AML-193 (cell line): Measurements from ENCODE around the gene ETV6.
A peak's percentile ranks its signal among the peaks of the same experiment; 100 is the strongest.

Source experiments
- DNase-seq, 2 experiments: peaks; one replicate each; lab custom pipeline; 2025; lab: John Stamatoyannopoulos, UW

The ETV6 gene

DNA sequence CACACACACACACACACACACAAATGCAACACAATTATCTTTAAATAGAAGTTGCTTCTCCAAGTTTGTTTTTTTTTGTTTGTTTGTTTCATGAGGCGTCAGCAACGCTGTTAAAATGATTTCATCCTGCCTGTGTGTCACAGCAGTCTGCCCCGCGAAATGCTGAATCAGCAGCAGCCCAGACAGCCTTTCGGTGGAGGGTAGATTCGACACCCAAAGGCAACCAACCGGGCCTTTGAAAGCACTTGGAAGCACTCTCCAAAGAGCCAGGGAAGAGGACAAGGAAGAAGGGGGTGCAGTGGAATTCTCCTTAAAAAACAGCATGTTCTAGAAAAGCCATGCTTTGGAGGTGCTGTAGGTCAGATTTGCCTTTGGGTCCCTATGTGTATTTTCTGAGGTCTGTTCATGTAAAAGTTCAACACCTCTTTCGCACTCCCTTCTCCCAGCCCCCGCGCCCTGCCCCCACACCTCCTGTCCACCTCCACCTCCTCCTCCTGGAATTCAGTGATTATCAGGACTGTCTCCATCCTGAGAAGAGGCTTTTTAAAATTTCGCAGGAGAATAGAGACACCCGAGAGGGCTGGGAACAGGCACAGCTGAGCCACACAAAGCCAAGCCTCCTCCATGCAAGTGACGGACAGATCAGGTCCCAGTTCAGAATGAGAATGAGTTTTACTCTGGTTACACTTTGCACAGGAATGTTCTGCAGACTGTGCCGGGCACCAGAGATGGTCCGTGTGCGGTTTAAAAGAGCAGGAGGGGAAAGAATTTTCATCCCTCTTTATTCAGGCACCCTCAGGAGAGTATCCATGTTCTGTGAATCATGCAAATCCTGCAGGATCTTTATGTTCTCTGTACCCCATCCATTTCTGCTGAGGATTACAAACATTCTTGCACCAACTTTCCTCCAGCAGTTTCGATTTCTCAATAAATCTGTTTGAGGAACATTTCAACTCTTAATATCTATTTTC lies 177.9 kb downstream of the ETV6 start:
- DNase-seq, result no peak

DNA sequence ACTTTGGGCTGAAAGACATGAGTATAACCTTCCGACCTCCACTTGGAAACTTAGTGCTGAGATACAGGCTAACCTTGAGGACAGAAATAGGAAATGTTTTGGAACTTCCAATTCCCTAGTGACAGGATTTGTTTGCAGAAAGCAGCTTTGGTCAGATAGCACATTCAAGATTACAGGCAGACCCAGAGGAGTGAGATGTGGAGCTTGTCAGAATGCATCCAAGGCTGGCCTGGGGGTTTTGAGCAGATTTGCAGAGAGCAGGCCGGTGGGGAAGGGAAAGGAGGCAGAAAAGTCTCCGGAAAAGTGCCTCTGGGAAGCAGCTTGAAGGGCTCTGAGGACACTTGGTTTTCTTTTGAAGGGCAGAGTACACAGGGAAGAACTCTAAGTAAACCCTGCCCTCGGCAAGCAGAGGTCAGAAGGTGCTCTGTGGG lies 180.3 kb downstream of the ETV6 start:
- no peak for DNase-seq

DNA sequence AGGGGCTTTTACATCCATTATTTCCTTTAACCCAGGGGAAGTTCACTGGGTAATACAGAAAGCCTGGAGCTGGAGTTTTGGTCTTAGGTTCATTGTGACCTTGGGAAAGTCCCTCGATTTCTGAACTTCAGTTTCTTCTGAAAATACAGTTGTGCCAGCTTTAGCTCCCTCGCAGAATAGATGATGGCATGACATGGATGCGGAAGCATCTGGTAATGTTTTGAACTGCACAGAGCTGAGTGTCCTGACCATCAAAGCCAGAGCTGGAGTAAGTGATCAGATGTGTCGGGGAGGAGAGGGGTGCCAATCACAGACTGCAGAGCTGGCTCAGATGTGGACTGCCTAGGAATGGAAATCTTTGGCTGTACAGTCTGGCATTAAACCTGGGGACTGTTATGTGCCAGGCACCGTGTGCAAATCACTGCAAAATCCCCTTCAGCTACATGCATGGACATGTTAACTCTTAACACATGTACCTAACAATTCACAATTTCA lies 180.9 kb downstream of the ETV6 start:
- DNase-seq, result no peak

DNA sequence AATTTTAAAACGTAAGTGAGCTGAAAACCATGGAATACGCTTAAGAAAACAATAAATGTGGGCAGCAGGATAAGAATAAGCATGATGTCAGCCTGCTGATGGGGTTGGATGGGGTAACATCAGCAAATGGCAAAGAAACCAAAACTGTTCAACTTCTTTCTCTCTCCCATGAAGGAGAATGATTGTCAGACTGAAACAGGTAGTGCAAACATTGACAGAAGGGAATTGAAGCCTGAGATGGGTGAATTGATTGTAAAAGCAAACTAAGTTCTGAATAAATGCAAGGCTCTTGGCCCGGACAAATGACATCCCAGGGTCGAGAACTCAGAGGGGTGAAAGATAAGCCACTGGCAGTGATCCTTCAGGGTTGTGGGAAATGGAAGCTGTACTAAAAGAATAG lies 182.6 kb downstream of the ETV6 start:
- no peak for DNase-seq

DNA sequence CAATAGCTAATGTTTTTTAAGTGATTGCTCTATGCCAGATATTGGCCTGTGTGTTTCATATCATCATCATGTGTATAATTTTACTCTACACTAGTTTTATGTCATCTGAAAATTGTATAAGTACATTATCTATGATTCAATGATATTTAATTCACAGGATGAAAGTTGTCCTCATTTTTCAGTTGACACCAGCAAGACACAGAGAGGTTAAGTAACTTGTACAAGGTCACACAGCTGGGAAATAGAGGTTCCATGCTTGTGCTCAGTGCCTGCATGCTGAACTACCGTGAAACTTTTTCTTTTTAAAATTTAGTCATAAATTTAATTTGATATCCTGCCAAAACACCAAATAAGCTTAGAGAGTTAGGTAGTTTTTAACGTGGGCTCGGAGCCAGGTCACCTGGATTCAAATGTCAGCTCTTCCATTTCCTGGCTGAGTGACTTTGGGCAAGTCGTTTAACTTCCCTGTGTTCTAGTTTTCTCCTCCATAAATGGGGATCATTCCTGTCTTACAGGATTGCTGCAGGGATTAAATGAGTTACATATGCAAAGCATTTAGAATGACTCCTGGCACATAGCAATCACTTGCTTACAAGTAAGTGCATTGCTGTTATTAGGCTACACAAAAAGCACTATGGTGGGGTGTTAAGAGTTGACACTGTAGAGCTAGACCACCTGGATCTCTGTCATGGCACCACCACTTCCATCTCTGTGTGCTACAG lies 183.9 kb downstream of the ETV6 start:
- no peak for DNase-seq

DNA sequence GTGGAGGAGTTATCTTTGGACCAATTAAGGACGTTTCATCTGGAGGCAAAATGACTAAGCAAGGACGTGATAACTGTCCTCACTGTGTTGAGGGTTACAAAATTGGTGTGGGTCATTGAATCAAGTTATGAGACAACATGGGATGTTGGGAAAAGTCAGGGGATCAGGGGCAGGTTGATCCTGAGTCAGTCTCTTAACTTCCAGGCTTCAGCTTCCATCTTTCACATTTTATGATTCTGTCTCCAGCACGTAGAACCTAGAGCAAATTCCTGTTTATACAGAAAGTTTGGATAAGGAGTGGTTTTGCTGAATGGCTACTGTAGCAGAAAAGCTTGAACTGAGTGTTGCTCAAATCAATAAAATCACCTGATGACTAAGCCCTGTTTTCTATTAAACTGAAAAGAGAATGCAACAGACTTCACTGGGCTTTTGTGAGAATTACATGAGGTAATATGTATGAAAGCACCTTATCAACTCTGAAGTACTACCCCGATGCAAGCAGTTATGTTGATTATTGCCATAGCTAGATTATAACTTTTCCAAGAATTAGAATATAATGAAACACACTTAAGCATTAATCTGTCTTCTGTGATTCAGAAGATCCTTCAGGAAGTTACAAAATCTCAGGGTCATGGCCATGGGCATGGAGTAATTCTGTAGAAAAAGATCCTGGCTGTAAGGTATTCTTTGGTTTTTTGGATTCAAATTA lies 184.8 kb downstream of the ETV6 start:
- DNase-seq, result no peak

DNA sequence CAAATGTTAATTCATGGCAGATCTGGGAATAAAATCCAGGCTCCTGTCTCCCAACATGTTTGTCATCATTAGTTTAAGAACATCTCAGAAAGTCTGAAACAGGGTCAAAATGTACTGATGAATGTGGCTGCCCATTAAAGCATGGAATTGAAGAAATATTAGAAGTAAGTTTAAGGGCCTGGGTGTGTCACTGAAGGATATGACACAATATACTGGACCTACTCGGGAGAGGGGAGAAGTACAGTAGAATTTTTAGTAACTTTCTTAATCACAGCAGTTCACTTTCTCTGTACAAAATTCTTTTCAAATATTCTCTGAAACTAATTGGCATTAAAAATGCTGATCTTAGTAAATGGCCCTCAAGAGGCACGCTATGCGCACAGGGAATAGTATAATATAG lies 185.5 kb downstream of the ETV6 start:
- no peak for DNase-seq

DNA sequence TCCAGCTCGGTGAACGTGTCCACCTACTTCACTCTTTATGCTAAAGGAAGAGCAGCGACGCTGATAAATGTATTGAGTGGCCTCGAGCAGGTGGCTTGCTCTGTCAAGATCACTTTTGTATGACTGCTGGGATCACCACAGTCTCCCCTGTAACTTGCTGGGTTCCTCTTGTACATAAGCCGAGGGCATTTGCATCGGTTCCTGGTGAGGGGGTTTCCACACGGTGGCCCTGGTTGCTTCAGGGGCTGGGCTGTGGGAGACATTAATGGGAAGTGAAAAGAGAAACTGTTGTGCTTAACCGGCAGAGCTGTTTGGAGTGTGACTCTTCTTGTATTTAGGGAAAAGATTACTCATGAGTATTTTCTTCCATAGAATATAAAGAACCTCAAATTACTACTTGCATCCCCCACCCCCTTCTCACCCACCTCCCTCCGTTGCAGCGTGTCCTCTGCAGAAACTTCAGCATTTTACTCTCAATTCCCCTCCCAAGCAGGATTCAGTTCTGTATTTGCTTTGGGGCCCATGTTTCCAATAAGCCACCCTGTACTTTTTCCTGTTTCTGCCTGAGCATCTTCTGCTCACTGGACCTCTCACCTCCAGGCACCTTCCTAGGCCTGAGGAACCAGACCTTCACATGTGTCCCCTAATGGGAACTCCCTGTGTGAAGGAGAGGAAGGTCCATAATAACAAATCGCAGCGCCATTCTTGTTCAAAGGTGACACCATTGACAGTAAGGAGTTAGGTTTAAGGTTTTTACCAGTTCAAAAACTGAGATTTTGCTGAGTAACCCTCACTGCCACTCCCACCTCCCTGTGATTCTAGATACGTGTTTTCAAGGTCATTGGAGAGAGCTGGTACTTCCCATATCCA lies 187.0 kb downstream of the ETV6 start:
- DNase-seq, result no peak

DNA sequence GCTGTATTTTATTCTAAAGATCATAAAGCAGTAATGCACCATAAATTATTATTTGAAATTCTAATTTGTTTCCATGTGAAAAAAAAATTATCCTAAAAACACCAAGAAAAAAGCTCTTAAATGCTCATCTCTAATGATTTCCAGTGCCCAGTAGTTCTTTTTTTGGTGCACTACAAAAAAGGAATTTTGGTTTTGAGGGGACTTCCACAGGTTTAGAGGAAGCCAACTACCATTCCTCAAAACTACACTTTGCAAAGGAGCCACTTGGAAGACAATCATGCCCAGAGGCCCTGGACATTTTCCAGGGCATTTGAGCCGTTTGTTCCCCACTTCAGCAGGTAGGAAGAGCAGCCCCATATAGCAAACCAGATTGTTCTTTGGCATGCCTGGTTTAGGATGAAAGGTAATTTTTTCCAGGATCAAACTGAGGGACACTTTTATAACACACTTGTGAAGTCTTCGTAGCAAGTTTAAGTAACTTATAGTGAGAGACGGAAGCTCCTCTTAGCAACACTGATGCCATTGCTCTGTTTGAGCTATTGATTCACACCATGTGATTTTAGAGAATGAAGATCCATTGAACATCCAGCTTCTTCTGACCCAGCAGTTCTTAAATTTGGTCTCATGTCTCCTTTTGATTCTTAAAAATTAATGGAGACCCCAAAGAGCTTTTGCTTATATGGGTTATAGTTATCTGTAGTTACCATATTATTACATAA lies 187.9 kb downstream of the ETV6 start:
- DNase-seq, result no peak

DNA sequence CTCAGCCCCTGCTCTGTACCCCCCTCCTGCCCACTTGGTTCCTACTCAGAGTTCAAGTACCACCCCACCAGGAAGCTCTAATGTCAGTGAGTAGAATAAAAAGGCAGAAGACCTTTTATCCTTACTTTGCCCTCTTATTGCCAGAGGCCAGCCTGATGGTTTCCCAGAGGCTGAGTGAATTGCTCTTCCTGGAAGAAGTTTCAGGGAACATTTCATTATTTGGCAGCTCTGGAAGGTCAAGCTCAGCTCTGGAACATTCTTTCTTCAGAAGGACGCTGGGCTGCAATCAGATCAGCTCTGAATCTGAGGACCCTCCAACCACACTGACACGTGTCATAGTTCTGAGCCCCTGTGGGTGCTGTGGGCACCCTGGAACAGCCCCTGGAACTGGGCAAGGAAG lies 188.9 kb downstream of the ETV6 start:
- DNase-seq, result no peak

DNA sequence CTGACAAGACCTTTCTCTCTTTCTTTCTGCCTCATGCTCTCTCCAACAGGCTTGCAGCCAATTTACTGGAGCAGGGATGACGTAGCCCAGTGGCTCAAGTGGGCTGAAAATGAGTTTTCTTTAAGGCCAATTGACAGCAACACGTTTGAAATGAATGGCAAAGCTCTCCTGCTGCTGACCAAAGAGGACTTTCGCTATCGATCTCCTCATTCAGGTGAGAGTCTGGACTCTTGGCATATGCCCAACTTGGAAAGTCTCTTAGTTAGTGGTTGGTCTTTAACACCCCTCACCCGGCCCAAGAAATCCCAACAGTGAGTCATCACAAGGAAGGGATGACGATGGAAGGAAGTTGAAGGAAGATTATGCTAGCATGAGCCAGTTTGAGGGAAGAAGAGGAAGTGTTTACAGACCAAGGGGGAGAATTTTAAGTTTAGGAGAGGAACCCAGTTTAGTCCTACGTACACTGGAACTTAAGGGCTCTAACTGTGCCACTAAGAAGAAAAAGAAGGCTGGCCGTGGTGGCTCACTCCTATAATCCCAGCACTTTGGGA lies 189.7 kb downstream of the ETV6 start:
- no peak for DNase-seq

DNA sequence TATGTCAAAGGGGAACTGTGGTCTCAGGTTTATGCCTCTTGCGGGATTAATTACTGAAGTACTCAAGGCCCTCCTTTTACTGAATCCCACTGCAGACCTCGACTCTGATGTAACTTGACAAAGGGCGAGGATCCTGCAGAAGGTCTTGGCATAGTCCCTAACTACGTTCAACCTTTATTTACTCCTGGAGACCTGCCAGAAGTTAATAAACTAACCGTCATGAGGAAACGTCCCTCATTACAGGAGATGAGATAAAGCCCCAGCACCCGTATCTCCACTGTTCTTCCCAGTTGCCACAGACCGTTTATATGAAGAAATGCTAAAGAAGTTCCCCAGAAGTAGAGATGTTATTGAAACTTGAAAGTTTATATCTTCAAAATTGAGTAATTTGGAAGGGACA lies 190.9 kb downstream of the ETV6 start:
- DNase-seq, result no peak

DNA sequence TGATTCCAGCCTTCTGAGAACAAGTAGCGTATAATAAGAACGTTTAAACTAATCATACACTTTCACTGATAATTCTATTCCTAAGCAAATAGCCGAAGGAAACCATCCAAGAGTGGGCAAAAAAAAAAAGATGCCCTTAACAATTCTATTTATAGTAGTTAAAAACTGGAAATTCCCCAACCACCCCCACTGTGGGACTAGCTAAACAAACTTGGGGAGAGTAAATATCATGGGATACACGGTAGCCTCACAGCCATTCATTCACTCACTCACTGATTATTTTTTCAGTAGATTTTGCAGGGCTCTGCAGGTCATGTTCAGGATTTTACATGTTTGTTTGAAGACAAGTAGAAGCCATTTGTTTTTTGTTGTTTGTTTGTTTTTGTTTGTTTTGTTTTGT lies 197.0 kb downstream of the ETV6 start:
- no peak for DNase-seq

DNA sequence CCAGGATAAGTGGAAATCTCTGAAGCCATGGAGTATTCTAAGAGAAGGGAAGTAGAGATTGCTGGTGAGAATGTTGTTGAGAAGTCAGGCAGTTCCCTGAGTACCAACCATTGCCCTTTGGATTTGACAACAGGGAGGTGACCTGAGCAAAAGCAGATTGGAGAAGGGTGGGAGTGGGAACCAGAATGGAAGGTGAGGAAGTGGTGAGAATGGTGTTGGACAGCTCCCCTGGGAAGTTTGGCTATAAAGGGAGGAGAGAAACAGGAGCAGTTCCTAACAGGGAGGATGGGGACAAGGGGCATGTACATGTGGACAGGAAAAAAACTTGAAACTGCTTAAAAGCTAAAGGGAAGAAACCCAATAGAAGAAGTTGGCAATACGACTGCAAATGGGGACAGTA lies 198.1 kb downstream of the ETV6 start:
- no peak for DNase-seq

DNA sequence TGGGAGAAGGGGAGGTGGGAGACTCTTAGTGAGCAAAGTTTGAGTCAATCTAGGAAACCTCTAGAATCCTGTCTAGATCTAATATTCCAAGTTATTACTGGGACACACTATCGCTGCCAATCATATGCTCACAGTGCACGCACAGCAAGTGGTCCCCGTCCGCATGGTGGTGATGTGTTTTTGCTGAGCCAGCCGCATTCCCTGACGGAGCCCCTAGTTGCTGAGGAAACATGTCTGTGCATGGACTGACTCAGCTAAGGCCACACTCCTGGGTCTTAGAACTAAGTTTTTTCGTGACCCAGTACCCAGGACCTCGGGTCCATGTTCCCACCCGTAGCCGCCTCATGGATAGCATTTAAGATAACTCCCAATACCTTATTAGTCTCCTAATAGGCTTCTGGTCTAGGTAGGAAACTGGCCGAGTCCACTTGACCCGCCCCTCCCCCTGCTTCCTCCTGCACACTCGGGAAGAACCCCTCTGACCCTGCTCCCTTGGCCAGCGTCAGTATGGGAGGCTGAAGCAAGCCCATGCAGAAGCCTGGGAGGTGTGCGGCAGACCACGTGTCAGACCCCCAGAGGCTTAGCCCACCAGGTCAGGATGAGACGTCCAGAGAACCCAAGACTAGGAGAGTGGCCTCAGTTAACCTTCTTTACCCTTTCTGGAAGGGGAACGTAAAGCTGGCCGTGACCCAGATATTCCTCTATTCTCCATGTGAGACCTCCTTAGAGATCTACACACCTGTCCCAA lies 200.5 kb downstream of the ETV6 start:
- DNase-seq, result no peak

DNA sequence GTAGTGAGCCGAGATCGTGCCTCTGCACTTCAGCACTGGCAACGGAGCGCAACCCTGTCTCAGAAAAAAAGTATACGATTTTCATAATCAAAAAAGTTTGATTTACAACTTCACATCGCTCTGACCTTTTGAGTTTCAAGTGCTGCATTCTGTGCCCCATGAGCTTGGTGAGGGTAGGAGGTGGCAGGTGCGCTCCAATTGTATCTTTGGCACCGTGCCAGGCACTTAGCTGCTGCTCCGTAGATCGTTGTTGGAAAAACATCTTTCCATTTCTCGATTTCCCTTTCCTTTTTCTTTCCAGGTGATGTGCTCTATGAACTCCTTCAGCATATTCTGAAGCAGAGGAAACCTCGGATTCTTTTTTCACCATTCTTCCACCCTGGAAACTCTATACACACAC lies 203.7 kb downstream of the ETV6 start:
- DNase-seq, result no peak

DNA sequence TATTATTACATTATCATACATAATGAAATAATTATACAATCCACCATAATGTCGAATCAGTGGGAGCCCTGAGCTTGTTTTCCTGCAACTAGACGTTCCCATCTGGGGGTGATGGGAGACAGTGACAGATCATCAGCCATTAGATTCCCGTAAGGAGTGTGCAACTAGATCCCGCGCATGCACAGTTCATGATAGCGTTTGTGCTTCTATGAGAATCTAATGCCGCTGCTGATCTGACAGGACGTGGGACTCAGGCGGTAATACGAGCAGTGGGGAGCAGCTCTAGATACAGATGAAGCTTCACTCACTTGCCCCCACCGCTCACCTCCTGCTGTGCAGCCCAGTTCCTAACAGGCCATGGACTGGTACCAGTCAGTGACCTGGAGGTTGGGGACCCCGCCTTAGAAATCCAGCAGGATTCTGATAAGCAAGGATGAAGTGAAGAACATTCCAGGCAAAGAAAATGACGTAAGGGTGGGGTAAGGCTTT lies 204.6 kb downstream of the ETV6 start:
- DNase-seq, result no peak

DNA sequence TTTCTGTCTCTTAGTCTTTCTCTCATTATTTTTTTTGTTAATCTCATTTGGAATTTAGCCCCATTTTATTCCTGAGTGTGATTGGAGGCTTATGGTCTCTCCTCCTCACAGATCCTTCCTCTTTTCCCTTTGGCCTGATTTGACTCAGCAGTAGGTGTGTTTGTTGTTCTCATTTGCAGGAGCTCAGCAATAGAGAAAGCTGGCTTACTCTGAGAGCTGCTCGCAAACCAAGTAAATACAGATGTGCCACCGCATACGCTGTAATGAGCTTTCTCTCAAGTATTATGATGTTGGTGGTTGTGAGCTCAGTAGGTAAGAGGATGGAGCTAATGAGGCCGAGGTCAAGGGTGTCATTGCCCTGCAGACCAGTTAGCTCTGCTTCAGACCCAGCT lies 206.5 kb downstream of the ETV6 start:
- peak; percentile 71 to 74 for DNase-seq

DNA sequence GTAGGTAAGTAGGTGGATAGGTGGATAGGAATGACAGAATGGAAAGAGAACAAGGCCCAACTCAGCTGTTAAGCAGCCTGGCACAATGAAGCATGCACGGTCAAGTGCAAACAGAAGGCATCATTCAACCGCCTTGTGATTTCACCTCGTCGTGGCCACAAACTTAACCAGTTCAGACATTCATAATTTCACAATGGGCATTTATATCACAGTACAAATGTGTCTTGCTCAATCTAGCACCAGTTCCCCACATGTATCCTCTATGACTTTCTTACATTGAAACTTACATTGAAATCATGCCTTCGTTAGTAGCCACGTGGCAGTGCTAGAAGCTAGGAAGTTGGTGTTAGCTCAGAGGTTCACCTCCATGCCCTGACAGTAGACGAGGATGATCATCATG lies 207.5 kb downstream of the ETV6 start:
- DNase-seq, result peak; percentile 93 to 97
